Loucy (cell line): ENCODE measurements around the gene KRT80.

Source experiments
- H2AFZ ChIP-seq: fragments of 200-600 bp; sonication (generic); 2 replicates; pipeline ENCODE4 v1.6.0; 2016; ENCODE audit warnings: antibody characterized with exemption, mild to moderate bottlenecking, low read length, moderate library complexity
- H3F3A ChIP-seq: fragments of 200-600 bp; 2 replicates; pipeline ENCODE4 v1.6.0; 2016; ENCODE audit warnings: antibody characterized with exemption, low read depth, mild to moderate bottlenecking
- H3K27me3 ChIP-seq: fragments of 200-600 bp; sonication (generic); 2 replicates; pipeline ENCODE4 v1.6.1; 2014; ENCODE audit warnings: low read length, mild to moderate bottlenecking; ENCODE audit not compliant: insufficient read depth, poor library complexity, severe bottlenecking
- H3K36me3 ChIP-seq: fragments of 200-600 bp; sonication (generic); 2 replicates; pipeline ENCODE4 v1.6.1; 2016; ENCODE audit warnings: low read length; ENCODE audit not compliant: insufficient read depth
- H3K4me1 ChIP-seq: fragments of 200-600 bp; sonication (generic); 2 replicates; pipeline ENCODE4 v1.5.1; 2014; ENCODE audit warnings: low read length, mild to moderate bottlenecking; ENCODE audit not compliant: insufficient read depth, poor library complexity, severe bottlenecking
- H3K4me2 ChIP-seq: fragments of 200-600 bp; sonication (generic); 2 replicates; pipeline ENCODE4 v1.6.0; 2014; ENCODE audit warnings: antibody characterized with exemption, low read length, low read depth, mild to moderate bottlenecking; ENCODE audit not compliant: poor library complexity, severe bottlenecking
- H3K4me3 ChIP-seq: fragments of 200-600 bp; sonication (generic); 2 replicates; pipeline ENCODE4 v1.5.1; 2014; ENCODE audit warnings: low read length, mild to moderate bottlenecking, mixed read lengths; ENCODE audit not compliant: poor library complexity, severe bottlenecking
- H3K79me2 ChIP-seq: fragments of 200-600 bp; sonication (generic); 2 replicates; pipeline ENCODE4 v1.6.1; 2014; ENCODE audit warnings: low read length; ENCODE audit not compliant: insufficient read depth
- H3K9ac ChIP-seq: fragments of 200-600 bp; sonication (generic); 2 replicates; pipeline ENCODE4 v1.6.0; 2014; ENCODE audit warnings: mild to moderate bottlenecking, low read depth, low read length, moderate library complexity; ENCODE audit not compliant: poor library complexity, severe bottlenecking
- H3K9me2 ChIP-seq: fragments of 200-600 bp; sonication (generic); replicated peaks from 2 replicates; pipeline ENCODE4 v1.6.1; 2016; ENCODE audit warnings: low read depth, low read length, mixed read lengths
- H3K9me3 ChIP-seq: fragments of 200-600 bp; sonication (generic); 2 replicates; pipeline ENCODE4 v1.6.1; 2014; ENCODE audit warnings: mild to moderate bottlenecking, antibody characterized with exemption, low read length, low read depth; ENCODE audit not compliant: insufficient read depth
- H4K20me1 ChIP-seq: fragments of 200-600 bp; sonication (generic); 2 replicates; pipeline ENCODE4 v1.6.0; 2014; ENCODE audit warnings: antibody characterized with exemption, low read length, mild to moderate bottlenecking; ENCODE audit not compliant: insufficient read depth, poor library complexity, severe bottlenecking
- CTCF ChIP-seq: fragments of 200-600 bp; sonication (generic); conservative IDR thresholded peaks from 2 replicates; pipeline ENCODE4 v1.5.1; 2014; ENCODE audit warnings: mild to moderate bottlenecking, antibody characterized with exemption, low read length
- EZH2phosphoT487 ChIP-seq: fragments of 200-600 bp; IDR thresholded peaks from 2 replicates; pipeline ENCODE4 v1.6.1; 2018; ENCODE audit warnings: antibody characterized with exemption, mild to moderate bottlenecking, moderate library complexity, borderline replicate concordance

KRT80 gene

GRCh38 chr12:52224151-52224550 is 32.3 kb upstream of the KRT80 start:
- Histone ChIP-seq H3F3A (no peaks in the 10 kb centered on the region), H3K9me3 (no peaks in the 10 kb centered on the region), H3K9me2 (no peaks in the 10 kb centered on the region), H3K4me2 (no peak overlapping the region), H3K79me2 (no peaks in the 10 kb centered on the region), H3K4me1 (no peaks in the 10 kb centered on the region), H3K36me3 (no peaks in the 10 kb centered on the region), H2AFZ (no peak overlapping the region), H3K4me3 (no peak overlapping the region), H3K27me3 (peaks cover 5% of the 10 kb centered on the region), H3K9ac (no peak overlapping the region), H4K20me1 (no peaks in the 10 kb centered on the region)
- TF ChIP-seq CTCF (no peak), EZH2phosphoT487 (no peak)

- Histone ChIP-seq H3K36me3 (no peaks in the 10 kb centered on the region), H3K4me2 (no peak overlapping the region), H3K79me2 (no peaks in the 10 kb centered on the region), H3K9me3 (no peaks in the 10 kb centered on the region), H3K27me3 (peaks cover 5% of the 10 kb centered on the region), H2AFZ (no peak overlapping the region), H3F3A (no peaks in the 10 kb centered on the region), H3K4me3 (no peak overlapping the region), H3K9ac (no peak overlapping the region), H3K4me1 (no peaks in the 10 kb centered on the region), H3K9me2 (no peaks in the 10 kb centered on the region), H4K20me1 (no peaks in the 10 kb centered on the region)
- TF ChIP-seq EZH2phosphoT487 (no peak), CTCF (no peak)
These were observed 31.7 kb upstream of the KRT80 start for GRCh38 chr12:52223406-52224039.

GRCh38 chr12:52222692-52223091 is 30.9 kb upstream of the KRT80 start:
- Histone ChIP-seq H3F3A (no peaks in the 10 kb centered on the region), H3K4me2 (no peak overlapping the region), H2AFZ (no peak overlapping the region), H3K9me3 (no peaks in the 10 kb centered on the region), H3K9ac (no peak overlapping the region), H3K4me1 (no peaks in the 10 kb centered on the region), H3K79me2 (no peaks in the 10 kb centered on the region), H4K20me1 (no peaks in the 10 kb centered on the region), H3K4me3 (no peak overlapping the region), H3K36me3 (no peaks in the 10 kb centered on the region), H3K9me2 (no peaks in the 10 kb centered on the region), H3K27me3 (peaks cover 5% of the 10 kb centered on the region)
- no peak for TF ChIP-seq CTCF
- no peak for TF ChIP-seq EZH2phosphoT487
